RWPE2 (cell line): ENCODE measurements around the gene PIK3R6.

Experiments used
- ATAC-seq: fragments of 200-7000 bp; cut with Tn5 transposase; 3 replicates; pipeline ENCODE4 v1.9.1; 2021; ENCODE audit warnings: low read depth
- DNase-seq: peaks from one replicate; pipeline ENCODE4 v3.0.0-alpha.2; 2020; ENCODE audit warnings: low spot score
- H3K27ac ChIP-seq: fragments of 450-650 bp; 2 replicates; pipeline ENCODE4 v1.5.1; 2017; ENCODE audit warnings: mild to moderate bottlenecking; ENCODE audit not compliant: poor library complexity, severe bottlenecking
- H3K27me3 ChIP-seq: fragments of 250-450 bp; sonication (Bioruptor Pico); 2 replicates; pipeline ENCODE4 v1.5.1; 2021; ENCODE audit warnings: mild to moderate bottlenecking, moderate library complexity; ENCODE audit not compliant: insufficient read depth, poor library complexity, severe bottlenecking
- H3K36me3 ChIP-seq: fragments of 250-450 bp; sonication (Bioruptor Pico); 2 replicates; pipeline ENCODE4 v1.5.1; 2020; ENCODE audit warnings: low read depth, mild to moderate bottlenecking, moderate library complexity
- H3K4me1 ChIP-seq: fragments of 250-450 bp; sonication (Bioruptor Pico); 2 replicates; pipeline ENCODE4 v1.5.1; 2021; ENCODE audit warnings: mild to moderate bottlenecking, moderate library complexity; ENCODE audit not compliant: insufficient read depth, poor library complexity, severe bottlenecking
- H3K4me3 ChIP-seq: fragments of 250-450 bp; sonication (Bioruptor Pico); 2 replicates; pipeline ENCODE4 v1.5.1; 2021; ENCODE audit warnings: mild to moderate bottlenecking, moderate library complexity; ENCODE audit not compliant: severe bottlenecking
- H3K9me3 ChIP-seq: fragments of 250-450 bp; sonication (Bioruptor Pico); 2 replicates; pipeline ENCODE4 v1.5.1; 2021; ENCODE audit warnings: mild to moderate bottlenecking, moderate library complexity; ENCODE audit not compliant: severe bottlenecking
- CTCF ChIP-seq: fragments of 450-650 bp; IDR thresholded peaks from one replicate; pipeline ENCODE4 v1.5.1; 2017; ENCODE audit warnings: mild to moderate bottlenecking, moderate library complexity; ENCODE audit not compliant: poor library complexity, severe bottlenecking

The PIK3R6 gene

GRCh38 chr17:8868092-8868491 lies 618 bp upstream of the PIK3R6 start:
- no peaks in the 10 kb centered on the region for H3K9me3 ChIP-seq
- H3K4me3 ChIP-seq: no peak overlapping the region
- no peak for DNase-seq
- H3K4me1 ChIP-seq: no peaks in the 10 kb centered on the region
- no peaks in the 10 kb centered on the region for H3K27me3 ChIP-seq
- H3K27ac ChIP-seq: no peak overlapping the region
- no peak for ATAC-seq
- no peaks in the 10 kb centered on the region for H3K36me3 ChIP-seq
- TF ChIP-seq CTCF: no peak

GRCh38 chr17:8865811-8866210 lies 1.7 kb downstream of the PIK3R6 start:
- no peaks in the 10 kb centered on the region for H3K27me3 ChIP-seq
- no peak for TF ChIP-seq CTCF
- no peak overlapping the region for H3K27ac ChIP-seq
- no peaks in the 10 kb centered on the region for H3K36me3 ChIP-seq
- peaks cover 3% of the 10 kb centered on the region for H3K4me1 ChIP-seq
- ATAC-seq: no peak
- DNase-seq: no peak
- H3K4me3 ChIP-seq: no peak overlapping the region
- no peaks in the 10 kb centered on the region for H3K9me3 ChIP-seq

GRCh38 chr17:8865385-8865784 lies 2.1 kb downstream of the PIK3R6 start:
- H3K27me3 ChIP-seq: no peaks in the 10 kb centered on the region
- peaks cover 3% of the 10 kb centered on the region for H3K4me1 ChIP-seq
- no peak overlapping the region for H3K27ac ChIP-seq
- no peaks in the 10 kb centered on the region for H3K9me3 ChIP-seq
- ATAC-seq: no peak
- H3K4me3 ChIP-seq: no peak overlapping the region
- no peak for TF ChIP-seq CTCF
- no peaks in the 10 kb centered on the region for H3K36me3 ChIP-seq
- DNase-seq: no peak

GRCh38 chr17:8862213-8863056 lies 5.0 kb downstream of the PIK3R6 start:
- TF ChIP-seq CTCF: no peak
- H3K27ac ChIP-seq: no peak overlapping the region
- ATAC-seq: peak; percentile 45; the same call in 1 of the 3 replicates
- no peaks in the 10 kb centered on the region for H3K36me3 ChIP-seq
- no peaks in the 10 kb centered on the region for H3K9me3 ChIP-seq
- no peak for DNase-seq
- no peak overlapping the region for H3K4me3 ChIP-seq
- H3K27me3 ChIP-seq: no peaks in the 10 kb centered on the region
- peaks cover 15% of the 10 kb centered on the region for H3K4me1 ChIP-seq
